T-helper 1 cell treated with Interleukin-12 subunit alpha and Interleukin-12 subunit beta and Interleukin-4 antibody, amounts not matched to agents 30 μg/mL and 1 μg/mL, for 36 hours (primary cell): ENCODE results near the gene INSM1.
"Not testable (repeated sequence)": the region's sequence is repeated elsewhere in the genome, so short reads cannot be mapped to it uniquely, and the experiment has no call there.

Experiments used
- H3K27ac Mint-ChIP-seq: one replicate; pipeline ENCODE4 v1.8.0; 2021; ENCODE audit warnings: mild to moderate bottlenecking, mixed read lengths
- H3K27me3 Mint-ChIP-seq: one replicate; pipeline ENCODE4 v1.8.0; 2021; ENCODE audit warnings: low read depth, mixed read lengths
- H3K36me3 Mint-ChIP-seq: one replicate; pipeline ENCODE4 v1.8.0; 2021; ENCODE audit warnings: low read depth, mixed read lengths
- H3K4me1 Mint-ChIP-seq: one replicate; pipeline ENCODE4 v1.8.0; 2021; ENCODE audit warnings: low read depth, mixed read lengths
- H3K4me3 Mint-ChIP-seq: one replicate; pipeline ENCODE4 v1.8.0; 2021; ENCODE audit warnings: mild to moderate bottlenecking, moderate library complexity, mixed read lengths
- H3K9me3 Mint-ChIP-seq: one replicate; pipeline ENCODE4 v1.8.0; 2021; ENCODE audit warnings: mixed read lengths

The INSM1 gene

DNA sequence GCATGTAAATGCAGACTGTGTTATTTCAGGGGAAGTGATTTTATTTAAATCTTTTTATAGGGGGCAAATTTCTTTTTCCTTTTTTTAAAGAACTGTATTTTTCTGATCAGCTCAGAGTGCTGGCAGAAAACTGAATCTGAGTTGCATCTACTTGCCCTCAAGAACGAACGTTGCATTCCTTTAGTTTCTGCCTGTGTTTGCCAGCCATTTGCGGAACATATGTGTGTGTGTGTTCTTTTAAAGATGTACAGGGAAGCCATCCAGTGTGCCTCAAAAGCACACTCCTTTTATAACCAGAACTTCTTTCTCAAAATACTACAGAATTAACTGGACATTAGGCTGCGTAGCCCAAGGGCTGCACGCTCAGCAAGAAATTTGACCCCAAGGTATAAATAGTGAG lies 25.8 kb upstream of the INSM1 start:
- Mint-ChIP-seq H3K27me3 (no peaks in the 10 kb centered on the region), H3K36me3 (no peaks in the 10 kb centered on the region), H3K9me3 (no peaks in the 10 kb centered on the region), H3K4me1 (no peaks in the 10 kb centered on the region), H3K4me3 (no peak overlapping the region), H3K27ac (no peak overlapping the region)

DNA sequence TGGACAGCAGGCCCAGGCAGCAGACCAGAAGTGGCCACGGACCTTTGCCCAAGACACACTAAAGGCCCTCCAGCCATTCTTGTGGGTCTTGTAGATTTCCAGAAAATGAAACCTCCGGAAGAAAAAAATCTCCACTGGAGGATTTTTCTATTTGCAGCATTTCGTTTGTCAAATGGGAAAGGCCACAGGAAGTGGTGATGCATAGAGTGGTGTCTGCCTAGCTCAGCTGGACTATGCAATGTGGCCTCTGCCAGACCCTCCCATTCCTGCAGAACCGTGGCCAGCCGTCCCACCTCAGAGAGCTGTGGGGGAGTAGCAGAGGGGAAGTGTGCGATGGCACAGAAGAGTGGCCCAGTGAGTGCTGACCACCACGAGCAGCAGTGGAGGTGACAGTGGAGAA lies 24.0 kb upstream of the INSM1 start:
- Mint-ChIP-seq H3K4me3 (no peak overlapping the region), H3K36me3 (no peaks in the 10 kb centered on the region), H3K27me3 (no peaks in the 10 kb centered on the region), H3K4me1 (no peaks in the 10 kb centered on the region), H3K27ac (no peak overlapping the region), H3K9me3 (no peaks in the 10 kb centered on the region)

GRCh38 chr20:20344476-20344875 lies 23.4 kb upstream of the INSM1 start:
- Mint-ChIP-seq H3K27ac (no peak overlapping the region), H3K4me1 (no peaks in the 10 kb centered on the region), H3K4me3 (no peak overlapping the region), H3K36me3 (no peaks in the 10 kb centered on the region), H3K9me3 (no peaks in the 10 kb centered on the region), H3K27me3 (no peaks in the 10 kb centered on the region)

GRCh38 chr20:20353576-20353975 lies 14.3 kb upstream of the INSM1 start:
- Mint-ChIP-seq H3K27me3 (peaks cover 10% of the 10 kb centered on the region), H3K4me1 (no peaks in the 10 kb centered on the region), H3K27ac (no peak overlapping the region), H3K36me3 (peaks cover 3% of the 10 kb centered on the region), H3K9me3 (peaks cover 12% of the 10 kb centered on the region), H3K4me3 (no peak overlapping the region)

GRCh38 chr20:20355503-20355902 lies 12.4 kb upstream of the INSM1 start:
- not testable (repeated sequence) for H3K36me3 Mint-ChIP-seq, H3K4me3 Mint-ChIP-seq, H3K27ac Mint-ChIP-seq, H3K4me1 Mint-ChIP-seq
- Mint-ChIP-seq H3K27me3 (peaks cover 18% of the 10 kb centered on the region), H3K9me3 (peaks cover 12% of the 10 kb centered on the region)

GRCh38 chr20:20358801-20359200 lies 9.1 kb upstream of the INSM1 start:
- peaks cover 4% of the 10 kb centered on the region for H3K4me1 Mint-ChIP-seq

GRCh38 chr20:20359628-20360027 lies 8.3 kb upstream of the INSM1 start:
- H3K36me3 Mint-ChIP-seq, result no peaks in the 10 kb centered on the region
- no peak overlapping the region for H3K27ac Mint-ChIP-seq
- H3K9me3 Mint-ChIP-seq, result peaks cover 4% of the 10 kb centered on the region
- H3K4me3 Mint-ChIP-seq, result no peak overlapping the region
- H3K4me1 Mint-ChIP-seq, result peaks cover 4% of the 10 kb centered on the region
- peaks cover 48% of the 10 kb centered on the region for H3K27me3 Mint-ChIP-seq

More at GRCh38 chr20:20358801-20359200, 9.1 kb upstream of the INSM1 start:
- peaks cover 43% of the 10 kb centered on the region for H3K27me3 Mint-ChIP-seq
- H3K27ac Mint-ChIP-seq, result no peak overlapping the region
- peaks cover 3% of the 10 kb centered on the region for H3K36me3 Mint-ChIP-seq
- no peak overlapping the region for H3K4me3 Mint-ChIP-seq
- H3K9me3 Mint-ChIP-seq, result peaks cover 12% of the 10 kb centered on the region

- peaks cover 56% of the 10 kb centered on the region for H3K27me3 Mint-ChIP-seq
- H3K9me3 Mint-ChIP-seq, result no peaks in the 10 kb centered on the region
- no peaks in the 10 kb centered on the region for H3K36me3 Mint-ChIP-seq
- no peak overlapping the region for H3K4me3 Mint-ChIP-seq
- H3K4me1 Mint-ChIP-seq, result peaks cover 4% of the 10 kb centered on the region
- H3K27ac Mint-ChIP-seq, result no peak overlapping the region
Measured at GRCh38 chr20:20360464-20360863, 7.4 kb upstream of the INSM1 start.

- no peak overlapping the region for H3K4me3 Mint-ChIP-seq
- H3K36me3 Mint-ChIP-seq, result no peaks in the 10 kb centered on the region
- H3K27me3 Mint-ChIP-seq, result peaks cover 76% of the 10 kb centered on the region
- H3K9me3 Mint-ChIP-seq, result no peaks in the 10 kb centered on the region
- H3K27ac Mint-ChIP-seq, result no peak overlapping the region
- peaks cover 5% of the 10 kb centered on the region for H3K4me1 Mint-ChIP-seq
Measured at GRCh38 chr20:20362774-20363433, 5.0 kb upstream of the INSM1 start.

- H3K27me3 Mint-ChIP-seq, result peaks cover 76% of the 10 kb centered on the region
Measured at GRCh38 chr20:20363434-20363798, 4.5 kb upstream of the INSM1 start.

GRCh38 chr20:20363799-20364592 lies 3.9 kb upstream of the INSM1 start:
- Mint-ChIP-seq H3K4me3 (no peak overlapping the region), H3K27me3 (peaks cover 76% of the 10 kb centered on the region)

More at GRCh38 chr20:20363434-20363798, 4.5 kb upstream of the INSM1 start:
- Mint-ChIP-seq H3K27ac (no peak overlapping the region), H3K4me1 (peaks cover 5% of the 10 kb centered on the region), H3K36me3 (no peaks in the 10 kb centered on the region), H3K4me3 (no peak overlapping the region), H3K9me3 (no peaks in the 10 kb centered on the region)

GRCh38 chr20:20364593-20365479 lies 3.1 kb upstream of the INSM1 start:
- H3K9me3 Mint-ChIP-seq, result no peaks in the 10 kb centered on the region
- H3K27ac Mint-ChIP-seq, result no peak overlapping the region
- H3K27me3 Mint-ChIP-seq, result peaks cover 76% of the 10 kb centered on the region
- no peak overlapping the region for H3K4me3 Mint-ChIP-seq
- H3K36me3 Mint-ChIP-seq, result peaks cover under 1% of the 10 kb centered on the region
- H3K4me1 Mint-ChIP-seq, result peaks cover 5% of the 10 kb centered on the region

More at GRCh38 chr20:20363799-20364592, 3.9 kb upstream of the INSM1 start:
- peaks cover 5% of the 10 kb centered on the region for H3K4me1 Mint-ChIP-seq
- H3K9me3 Mint-ChIP-seq, result no peaks in the 10 kb centered on the region
- H3K36me3 Mint-ChIP-seq, result no peaks in the 10 kb centered on the region
- H3K27ac Mint-ChIP-seq, result no peak overlapping the region

DNA sequence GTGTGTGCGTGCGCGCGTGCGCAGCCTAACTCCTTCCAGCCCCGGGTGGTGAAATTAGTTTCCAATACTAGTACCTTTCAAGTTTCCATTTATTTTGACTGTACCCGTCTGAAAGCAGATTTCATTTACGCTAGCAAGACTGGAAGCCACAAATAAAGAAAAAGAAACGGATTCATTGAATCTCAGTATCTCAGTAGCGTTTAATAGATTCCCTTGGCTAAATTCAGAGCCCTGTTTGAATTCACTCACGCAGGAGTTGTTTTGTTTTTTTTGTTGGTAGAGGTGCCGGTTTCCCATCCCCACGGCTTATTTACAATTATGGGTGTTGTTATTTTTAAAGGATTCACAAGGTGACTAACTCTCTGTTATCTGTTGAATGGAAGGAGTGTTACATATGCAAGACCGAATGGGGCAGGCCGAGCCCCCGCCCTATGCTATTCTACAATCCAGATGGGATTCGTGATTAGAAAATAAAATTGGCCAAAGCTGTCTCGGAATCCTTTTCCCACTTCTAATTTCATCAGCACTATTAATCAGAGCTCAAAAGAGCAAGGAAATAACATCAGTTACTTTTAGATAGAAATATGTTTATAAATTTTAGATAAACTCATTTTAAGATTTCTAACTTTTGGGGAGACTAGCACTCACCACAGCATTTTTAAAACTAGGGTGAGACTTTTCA lies 2.3 kb upstream of the INSM1 start:
- Mint-ChIP-seq H3K27ac (no peak overlapping the region), H3K36me3 (peaks cover 4% of the 10 kb centered on the region), H3K4me3 (no peak overlapping the region), H3K27me3 (peaks cover 75% of the 10 kb centered on the region), H3K9me3 (no peaks in the 10 kb centered on the region), H3K4me1 (peaks cover 6% of the 10 kb centered on the region)

- Mint-ChIP-seq H3K4me3 (no peak overlapping the region), H3K27me3 (peaks cover 75% of the 10 kb centered on the region), H3K27ac (no peak overlapping the region), H3K9me3 (no peaks in the 10 kb centered on the region), H3K4me1 (peaks cover 5% of the 10 kb centered on the region), H3K36me3 (peaks cover 4% of the 10 kb centered on the region)
Measured at GRCh38 chr20:20366551-20366875, 1.4 kb upstream of the INSM1 start.
